Ovary (tissue), 9 donors: ENCODE data around the gene PRRC2A. TPM values are rescaled to one million over a fixed set of nuclear protein-coding genes. Genes with fewer than 3 reads are reported as not detected.

Experiments
- DNase-seq, 5 donors: peaks; one replicate each; pipeline ENCODE4 v3.0.0-alpha.2; 2019 to 2020
- H3K27ac ChIP-seq, 2 donors: fragments of 200-600 bp; one replicate each; pipeline versions ENCODE4 v1.5.1 to v1.8.0; 2019 to 2022
- H3K27me3 ChIP-seq: fragments of 200-600 bp; one replicate; pipeline ENCODE4 v1.8.0; 2022
- H3K36me3 ChIP-seq: fragments of 200-600 bp; sonication (generic); one replicate; pipeline ENCODE4 v1.5.1; 2019
- H3K4me1 ChIP-seq: one replicate; pipeline ENCODE4 v1.8.1; 2013; ENCODE audit warnings: mild to moderate bottlenecking, moderate library complexity; ENCODE audit not compliant: insufficient read depth
- H3K4me3 ChIP-seq: fragments of 200-600 bp; sonication (generic); one replicate; pipeline ENCODE4 v1.5.1; 2017
- H3K9me3 ChIP-seq, 2 donors: fragments of 200-600 bp in 1 of 2; sonication (generic) in 1 of 2; one replicate each; pipeline versions ENCODE4 v1.5.1 to v1.8.1; 2013 to 2019; ENCODE audit warnings: mild to moderate bottlenecking in 1 of 2, moderate library complexity in 1 of 2
- EP300 ChIP-seq: sonication (generic); formaldehyde crosslinking; IDR thresholded peaks from one replicate; pipeline ENCODE4 v1.6.1; 2017; ENCODE audit warnings: antibody characterized with exemption
- POLR2A ChIP-seq: fragments of 450-650 bp; IDR thresholded peaks from one replicate; pipeline ENCODE4 v1.6.1; 2017; ENCODE audit warnings: antibody characterized with exemption, mild to moderate bottlenecking, moderate library complexity
- WGBS, 3 donors: extraction: QIAGEN DNeasy Blood & Tissue Kit in 1 of 3; methylation state at CpG; one replicate each; pipeline versions ENCODE4 v1.1.5 to v1.1.7; 2013 to 2017; 5-methylcytosine and 5-hydroxymethylcytosine counted together
- intact Hi-C, 4 donors: fragments of 100-400 bp; cut with DNase I; formaldehyde crosslinking; loops; one replicate each; pipeline versions ENCODE4 v1.11.0 to v1.15.1; 2022 to 2023
- polyA plus RNA-seq, 2 donors: library from polyadenylated mRNA; stranded (reverse); fragments of 200-250 nt in 1 of 2; fragments of 350-450 nt in 1 of 2; fragmentation: Illumina TruSeq in 1 of 2; extraction: RNeasy Lipid Tissue Mini Kit (QIAGEN cat#74804) in 1 of 2; gene quantifications; one replicate each; pipeline ENCODE4 v1.2.3, GENCODE V29; 2013 to 2014
- total RNA-seq, 7 donors: library from RNA; depleted of rRNA in 2 of 7; stranded (reverse); fragments of >200 nt in 2 of 7; fragmentation: NEBNext Ultra II Directional in 3 of 7; extraction: Animal tissue kit (Norgen Biotek cat#: 25700) in 3 of 7; gene quantifications; one replicate each; pipeline versions ENCODE4 v1.1.0 to v1.2.4, GENCODE V29; 2016 to 2023
- TF ChIP-seq, protein P1 (sequence below), 3 donors: fragments of 450-650 bp in 2 of 3; fragments of 200-600 bp in 1 of 3; IDR thresholded peaks; one replicate each; pipeline versions ENCODE4 v1.5.1 to v1.8.0; 2016 to 2022; ENCODE audit warnings: antibody characterized with exemption in 3 of 3, mild to moderate bottlenecking in 1 of 3
- donor health status: DM: no; HTN: no; CAD: no; lungs with moderate emphysema.
- donor health status: DM: no; HTN: no; CAD: no.
- donor health status: Bipolar disorder and iron deficiency.
- donor health status: DM: yes; HTN: yes; CAD: no.
- donor health status: DM: no; HTN: no; CAD: no.
- donor health status: DM: yes; HTN: yes; CAD: no.

PRRC2A gene
- total and polyA plus RNA-seq, 9 donors = 48.5 to 222 (median 179) TPM

DNA sequence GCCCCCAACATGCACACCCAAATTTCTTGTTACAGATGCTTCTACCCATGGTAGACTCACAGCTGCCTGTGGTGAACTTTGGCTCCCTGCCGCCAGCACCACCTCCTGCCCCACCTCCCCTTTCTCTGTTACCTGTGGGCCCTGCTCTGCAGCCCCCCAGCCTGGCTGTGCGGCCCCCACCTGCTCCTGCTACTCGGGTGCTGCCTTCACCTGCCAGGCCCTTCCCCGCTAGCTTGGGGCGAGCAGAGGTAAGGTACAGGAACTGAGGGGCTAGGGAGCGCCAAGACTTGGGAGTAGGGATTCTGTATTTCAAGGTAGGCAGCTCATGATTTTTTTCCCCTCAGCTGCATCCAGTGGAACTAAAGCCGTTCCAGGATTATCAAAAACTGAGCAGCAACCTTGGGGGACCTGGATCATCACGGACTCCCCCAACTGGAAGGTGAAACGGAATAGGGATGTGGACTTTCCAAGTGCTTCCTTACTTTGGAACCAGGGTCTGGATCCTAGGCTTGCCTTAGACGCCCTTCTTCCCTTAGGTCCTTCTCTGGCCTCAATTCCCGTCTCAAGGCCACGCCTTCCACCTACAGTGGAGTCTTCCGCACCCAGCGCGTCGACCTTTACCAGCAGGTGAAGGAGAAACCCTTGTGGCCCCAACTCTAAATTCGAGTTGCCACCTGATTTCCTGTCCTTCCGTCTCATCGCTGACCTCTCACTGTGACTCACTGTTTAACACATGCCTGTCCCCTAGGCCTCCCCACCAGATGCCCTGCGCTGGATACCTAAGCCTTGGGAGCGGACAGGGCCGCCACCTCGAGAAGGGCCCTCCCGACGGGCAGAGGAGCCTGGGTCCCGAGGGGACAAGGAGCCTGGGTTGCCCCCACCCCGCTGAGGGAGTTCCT, 16.4 kb downstream of the PRRC2A start:
- Histone ChIP-seq H3K4me1 (no peaks in the 10 kb centered on the region), H3K9me3 (no peaks in the 10 kb centered on the region), H3K4me3 (no peak overlapping the region), H3K36me3 (peaks cover 3% of the 10 kb centered on the region), H3K27ac (no peak overlapping the region), H3K27me3 (no peaks in the 10 kb centered on the region)
- 69 to 75% (median 71%) methylated on average over 27 of the region's 27 CpGs for WGBS, 3 donors
- no peak for TF ChIP-seq POLR2A
- TF ChIP-seq, protein P1, sequence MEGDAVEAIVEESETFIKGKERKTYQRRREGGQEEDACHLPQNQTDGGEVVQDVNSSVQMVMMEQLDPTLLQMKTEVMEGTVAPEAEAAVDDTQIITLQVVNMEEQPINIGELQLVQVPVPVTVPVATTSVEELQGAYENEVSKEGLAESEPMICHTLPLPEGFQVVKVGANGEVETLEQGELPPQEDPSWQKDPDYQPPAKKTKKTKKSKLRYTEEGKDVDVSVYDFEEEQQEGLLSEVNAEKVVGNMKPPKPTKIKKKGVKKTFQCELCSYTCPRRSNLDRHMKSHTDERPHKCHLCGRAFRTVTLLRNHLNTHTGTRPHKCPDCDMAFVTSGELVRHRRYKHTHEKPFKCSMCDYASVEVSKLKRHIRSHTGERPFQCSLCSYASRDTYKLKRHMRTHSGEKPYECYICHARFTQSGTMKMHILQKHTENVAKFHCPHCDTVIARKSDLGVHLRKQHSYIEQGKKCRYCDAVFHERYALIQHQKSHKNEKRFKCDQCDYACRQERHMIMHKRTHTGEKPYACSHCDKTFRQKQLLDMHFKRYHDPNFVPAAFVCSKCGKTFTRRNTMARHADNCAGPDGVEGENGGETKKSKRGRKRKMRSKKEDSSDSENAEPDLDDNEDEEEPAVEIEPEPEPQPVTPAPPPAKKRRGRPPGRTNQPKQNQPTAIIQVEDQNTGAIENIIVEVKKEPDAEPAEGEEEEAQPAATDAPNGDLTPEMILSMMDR (IDR thresholded peaks at IDR 0.05) = no peak
- TF ChIP-seq EP300 = no peak
- no peak for DNase-seq
- intact Hi-C loops = no loop called here

DNA sequence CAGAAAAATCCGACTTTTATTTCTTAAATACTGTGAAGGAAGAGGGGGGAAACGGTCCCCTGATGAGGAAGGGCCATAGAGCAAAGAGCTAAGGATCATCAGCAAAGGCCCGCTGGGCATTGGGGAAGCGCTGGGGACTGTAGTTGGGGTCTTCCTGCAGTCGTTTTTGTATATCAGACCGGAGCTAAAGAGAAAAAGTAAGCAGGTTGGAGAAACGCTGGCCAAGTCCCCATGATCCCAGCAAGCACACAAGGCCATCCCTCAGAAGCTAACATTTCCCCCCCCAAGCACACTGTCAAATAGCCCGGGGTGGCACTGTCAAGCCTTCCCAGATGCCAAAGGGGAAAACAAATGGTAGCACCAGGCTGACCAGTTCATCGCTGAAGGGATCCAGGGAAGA, 18.5 kb downstream of the PRRC2A start:
- Histone ChIP-seq H3K9me3 (no peaks in the 10 kb centered on the region), H3K4me1 (no peaks in the 10 kb centered on the region), H3K27ac (no peak overlapping the region), H3K27me3 (no peaks in the 10 kb centered on the region), H3K36me3 (peaks cover 3% of the 10 kb centered on the region), H3K4me3 (no peak overlapping the region)
- 63 to 73% (median 64%) methylated on average over 9 of the region's 9 CpGs for WGBS, 3 donors
- intact Hi-C loops = no loop called here
- DNase-seq = no peak
- no peak for TF ChIP-seq EP300

DNA sequence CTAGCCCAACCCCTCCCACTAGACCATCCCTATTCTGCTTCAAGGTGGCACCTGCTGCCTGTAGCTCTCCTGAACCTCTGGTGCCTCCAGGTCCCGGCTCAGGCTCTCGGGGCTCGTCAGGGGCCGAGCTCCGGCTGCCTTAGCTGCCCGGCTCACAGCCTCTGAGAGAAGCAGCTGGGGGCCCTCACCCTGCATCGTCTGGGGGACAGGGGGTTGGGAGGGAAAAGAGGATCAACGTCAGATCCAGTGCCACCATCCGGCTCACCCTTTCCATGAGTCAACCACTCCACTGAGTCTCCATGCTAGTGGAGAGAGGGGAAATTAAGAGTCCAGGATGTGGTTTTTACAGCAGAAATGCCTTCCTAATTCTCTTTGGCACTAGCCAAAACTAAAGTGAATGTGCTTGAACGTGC, 18.9 kb downstream of the PRRC2A start:
- Histone ChIP-seq H3K27ac (no peak overlapping the region), H3K4me1 (no peaks in the 10 kb centered on the region), H3K27me3 (no peaks in the 10 kb centered on the region), H3K4me3 (no peak overlapping the region), H3K36me3 (peaks cover 3% of the 10 kb centered on the region), H3K9me3 (no peaks in the 10 kb centered on the region)
- WGBS, 3 donors = 69 to 73% (median 69%) methylated on average over 10 of the region's 10 CpGs
- TF ChIP-seq, protein P1 (IDR thresholded peaks at IDR 0.05) = no peak
- TF ChIP-seq POLR2A (no peak), EP300 (no peak)
- intact Hi-C loops = no loop called here
- no peak for DNase-seq

GRCh38 chr6:31640612-31641011, 20.1 kb downstream of the PRRC2A start:
- H3K4me3 ChIP-seq = no peak overlapping the region
- no peaks in the 10 kb centered on the region for H3K4me1 ChIP-seq
- no peak for TF ChIP-seq POLR2A
- no peak for TF ChIP-seq EP300
- TF ChIP-seq, protein P1 (IDR thresholded peaks at IDR 0.05) = no peak
- H3K36me3 ChIP-seq = no peaks in the 10 kb centered on the region
- H3K27ac ChIP-seq = no peak overlapping the region
- no peaks in the 10 kb centered on the region for H3K9me3 ChIP-seq
- H3K27me3 ChIP-seq = no peaks in the 10 kb centered on the region
- intact Hi-C loops = no loop called here
- DNase-seq = no peak
- WGBS, 3 donors = 91 to 96% (median 93%) methylated on average over 6 of the region's 6 CpGs

GRCh38 chr6:31641370-31641769, 20.9 kb downstream of the PRRC2A start:
- Histone ChIP-seq H3K4me3 (no peak overlapping the region), H3K27me3 (no peaks in the 10 kb centered on the region), H3K9me3 (no peaks in the 10 kb centered on the region), H3K4me1 (no peaks in the 10 kb centered on the region), H3K36me3 (no peaks in the 10 kb centered on the region), H3K27ac (no peak overlapping the region)
- intact Hi-C loops = no loop called here
- no peak for DNase-seq
- TF ChIP-seq POLR2A = no peak
- WGBS, 3 donors = 77 to 81% (median 80%) methylated on average over 4 of the region's 4 CpGs
